Inflammatory macrophage treated with lipopolysaccharide for 4 hours (primary cell): Measurements from ENCODE around the gene PDIA5.
A peak's percentile ranks its signal among the peaks of the same experiment; 100 is the strongest.

ENCODE experiments used
- DNase-seq: peaks from one replicate; pipeline ENCODE4 v3.0.0-alpha.2; 2020

Gene PDIA5

GRCh38 chr3:123044981-123045763 is 21.7 kb upstream of the PDIA5 start:
- no peak for DNase-seq

- no peak for DNase-seq
Observed at GRCh38 chr3:123046262-123047061, 20.4 kb upstream of the PDIA5 start.

- DNase-seq: no peak
Observed at GRCh38 chr3:123047062-123047319, 19.8 kb upstream of the PDIA5 start.

- DNase-seq: no peak
Observed at GRCh38 chr3:123048480-123049237, 18.2 kb upstream of the PDIA5 start.

GRCh38 chr3:123050666-123051065 is 16.2 kb upstream of the PDIA5 start:
- DNase-seq: no peak

GRCh38 chr3:123053107-123053506 is 13.7 kb upstream of the PDIA5 start:
- DNase-seq: peak; percentile 16

- DNase-seq: no peak
Observed at GRCh38 chr3:123054109-123054778, 12.6 kb upstream of the PDIA5 start.

GRCh38 chr3:123054931-123055330 is 11.9 kb upstream of the PDIA5 start:
- DNase-seq: no peak

- no peak for DNase-seq
Observed at GRCh38 chr3:123055352-123055751, 11.5 kb upstream of the PDIA5 start.

GRCh38 chr3:123058505-123058904 is 8.3 kb upstream of the PDIA5 start:
- no peak for DNase-seq

- DNase-seq: no peak
Observed at GRCh38 chr3:123060054-123060453, 6.8 kb upstream of the PDIA5 start.

GRCh38 chr3:123061856-123062255 is 5.0 kb upstream of the PDIA5 start:
- no peak for DNase-seq

- DNase-seq: no peak
Observed at GRCh38 chr3:123063034-123063433, 3.8 kb upstream of the PDIA5 start.

- no peak for DNase-seq
Observed at GRCh38 chr3:123064506-123064905, 2.3 kb upstream of the PDIA5 start.

GRCh38 chr3:123064914-123065313 is 1.9 kb upstream of the PDIA5 start:
- no peak for DNase-seq

GRCh38 chr3:123066599-123066895 is 278 bp upstream of the PDIA5 start:
- DNase-seq: no peak

- DNase-seq: peak; percentile 20
Observed at GRCh38 chr3:123067689-123068600, 1.1 kb downstream of the PDIA5 start.

GRCh38 chr3:123068601-123069381 is 2.0 kb downstream of the PDIA5 start:
- DNase-seq: no peak

- DNase-seq: no peak
Observed at GRCh38 chr3:123070510-123070909, 3.7 kb downstream of the PDIA5 start.

GRCh38 chr3:123071146-123071545 is 4.3 kb downstream of the PDIA5 start:
- DNase-seq: no peak

- no peak for DNase-seq
Observed at GRCh38 chr3:123071581-123071980, 4.8 kb downstream of the PDIA5 start.

GRCh38 chr3:123072152-123072551 is 5.3 kb downstream of the PDIA5 start:
- DNase-seq: peak; percentile 66
